ENCODE results near the gene ANKRD9. TPM values are rescaled to one million over a fixed set of nuclear protein-coding genes. Genes with fewer than 3 reads are reported as not detected.

Gene ANKRD9
- total RNA-seq: 10 to 100 TPM; 21.0 to 99.9 (median 47.6) TPM

DNA sequence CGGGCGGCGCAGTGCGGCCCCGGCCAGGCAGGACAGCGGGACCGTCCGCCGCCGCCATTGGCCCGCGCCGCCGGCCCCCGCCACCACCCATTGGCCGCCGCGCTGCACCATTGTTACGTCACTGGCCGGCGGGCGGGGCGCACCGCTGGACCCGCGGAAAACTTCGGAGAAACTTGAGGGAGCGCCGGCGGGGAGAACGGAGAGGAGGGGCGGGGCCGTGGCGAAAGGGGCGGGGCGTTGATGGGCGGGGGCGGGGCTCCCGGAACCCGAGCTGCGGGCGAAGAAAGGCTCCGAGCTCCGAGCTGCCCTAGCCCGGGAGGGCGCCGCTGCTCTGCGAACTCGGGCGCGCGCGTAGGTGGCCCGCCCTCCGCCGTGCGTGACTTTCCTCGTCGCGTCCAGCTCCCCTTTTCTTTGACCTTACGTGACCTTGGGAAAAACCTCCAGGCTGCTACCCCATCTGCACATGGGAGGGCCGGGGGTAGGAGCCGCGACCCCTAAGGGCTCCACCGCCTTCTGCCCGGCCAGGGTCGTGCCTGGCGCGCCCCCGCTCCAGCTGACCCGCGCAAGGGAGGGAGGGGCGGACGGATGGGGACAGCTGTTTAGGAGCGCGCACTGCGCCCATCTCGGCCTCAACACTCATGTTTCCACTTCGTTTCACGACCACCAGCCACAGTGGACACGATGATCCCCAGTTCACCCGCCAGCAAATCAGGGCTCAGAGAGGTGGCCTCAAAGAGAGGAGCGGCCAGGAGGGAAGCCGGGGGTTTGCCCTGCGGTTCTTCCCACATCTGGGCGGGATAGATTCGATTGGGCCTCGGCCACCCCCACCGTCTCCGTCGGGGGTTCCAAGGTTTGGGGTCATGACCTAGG, at the start of gene ANKRD9:
ANKRD9 (minus strand) TSS at position 31 of the 870 bp plus-strand sequence. CDS start 1,887 bp downstream, outside the sequence.
- 6 to 9% methylated on average over 36 to 45 of the region's 91 CpGs for WGBS, 2 donors
- peak; percentile 89 to 94 for ATAC-seq (ENCODE audit: low FRiP score in 2 of 2)
- TF ChIP-seq CTCF (IDR thresholded peaks at IDR 0.05) (no peak), POLR2AphosphoS5 (IDR thresholded peaks at IDR 0.05) (peak; percentile 26 to 42), POLR2A (IDR thresholded peaks at IDR 0.05) (peak in 1 of 4 donors; percentile 60)

DNA sequence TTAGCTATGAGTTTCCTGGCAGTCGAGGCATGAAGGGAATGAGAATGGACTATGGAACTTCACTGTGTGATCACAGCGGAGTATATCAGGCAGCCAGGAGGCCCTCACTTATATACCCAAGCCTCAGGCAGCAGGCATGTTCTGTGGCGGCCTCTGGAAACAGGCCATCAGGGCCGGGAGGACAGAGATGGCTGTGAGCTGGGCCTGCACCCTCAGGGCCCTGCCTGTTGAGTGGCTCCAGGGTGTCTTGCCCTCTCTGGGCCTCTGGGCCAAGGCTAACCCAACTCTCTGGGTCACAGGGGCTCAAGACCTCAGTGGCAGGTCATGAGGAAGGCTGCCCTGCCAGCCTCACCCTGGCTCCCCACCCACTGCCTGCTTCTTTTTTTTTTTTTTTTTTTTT, 49.0 kb upstream of the ANKRD9 start:
- WGBS, 2 donors: 65 to 79% methylated on average over 2 to 4 of the region's 4 CpGs
- DNase-seq: no peak
- Histone ChIP-seq H3K9me3 (no peaks in the 10 kb centered on the region), H3K27me3 (no peaks in the 10 kb centered on the region), H3K36me3 (no peaks in the 10 kb centered on the region), H3K27ac (no peak overlapping the region), H3K4me3 (no peak overlapping the region), H3K4me1 (peaks cover 4 to 11% (median 5%) of the 10 kb centered on the region in 4 donors)
- TF ChIP-seq CTCF (IDR thresholded peaks at IDR 0.05) (no peak), POLR2A (IDR thresholded peaks at IDR 0.05) (no peak), EP300 (IDR thresholded peaks at IDR 0.05) (no peak), POLR2AphosphoS5 (IDR thresholded peaks at IDR 0.05) (no peak)
- ATAC-seq (ENCODE audit: low FRiP score in 2 of 2): no peak

More for the DNA sequence above, at the start of gene ANKRD9:
- no peaks in the 10 kb centered on the region for H3K27me3 ChIP-seq
- H3K4me1 ChIP-seq: peaks cover 8 to 20% (median 17%) of the 10 kb centered on the region in 4 donors
- peak; percentile 95 to 99 for DNase-seq
- peaks cover 0 to 12% (median 6%) of the 10 kb centered on the region in 4 donors for H3K36me3 ChIP-seq
- peak within 1 kb of the TSS; percentile 63 to 83 (median 81) for H3K27ac ChIP-seq
- no peaks in the 10 kb centered on the region for H3K9me3 ChIP-seq
- H3K4me3 ChIP-seq: peak within 1 kb of the TSS; percentile 37 to 87 (median 78)

- Histone ChIP-seq H3K4me1 (peaks cover 4 to 11% (median 5%) of the 10 kb centered on the region in 4 donors), H3K9me3 (no peaks in the 10 kb centered on the region), H3K4me3 (no peak overlapping the region), H3K27me3 (no peaks in the 10 kb centered on the region), H3K27ac (no peak overlapping the region), H3K36me3 (no peaks in the 10 kb centered on the region)
- ATAC-seq (ENCODE audit: low FRiP score in 2 of 2): no peak
- DNase-seq: no peak
- 91 to 100% methylated on average over 4 to 12 of the region's 12 CpGs for WGBS, 2 donors
- TF ChIP-seq EP300 (IDR thresholded peaks at IDR 0.05) (no peak), POLR2AphosphoS5 (IDR thresholded peaks at IDR 0.05) (no peak), POLR2A (IDR thresholded peaks at IDR 0.05) (no peak), CTCF (IDR thresholded peaks at IDR 0.05) (no peak)
Measured at GRCh38 chr14:102557434-102558226, 48.1 kb upstream of the ANKRD9 start.

- Histone ChIP-seq H3K27ac (no peak overlapping the region), H3K36me3 (no peaks in the 10 kb centered on the region), H3K9me3 (no peaks in the 10 kb centered on the region), H3K4me3 (peak overlapping the region in 1 of 4 donors; percentile 60), H3K27me3 (no peaks in the 10 kb centered on the region), H3K4me1 (peaks cover 4 to 11% (median 5%) of the 10 kb centered on the region in 4 donors)
- DNase-seq (peak in 1 of 2 donors; percentile 73), ATAC-seq (ENCODE audit: low FRiP score in 2 of 2) (no peak)
- TF ChIP-seq POLR2A (IDR thresholded peaks at IDR 0.05) (no peak), CTCF (IDR thresholded peaks at IDR 0.05) (no peak), EP300 (IDR thresholded peaks at IDR 0.05) (no peak), POLR2AphosphoS5 (IDR thresholded peaks at IDR 0.05) (no peak)
- 94 to 96% methylated on average over 8 to 9 of the region's 14 CpGs for WGBS, 2 donors
Measured at GRCh38 chr14:102556098-102556677, 46.6 kb upstream of the ANKRD9 start.

All from upper lobe of left lung (tissue), 6 donors.